MM.1S (cell line): ENCODE measurements around the gene LCP1.

Experiments
- CTCF ChIP-seq: fragments of 300-600 bp; sonication (generic); IDR thresholded peaks from 2 replicates; pipeline ENCODE4 v1.5.1; 2016; ENCODE audit warnings: antibody characterized with exemption, low read length, mixed read lengths
- EZH2 ChIP-seq: fragments of 300-600 bp; sonication (generic); optimal IDR thresholded peaks from 2 replicates; pipeline ENCODE3; 2017; ENCODE audit warnings: low read depth, mild to moderate bottlenecking, antibody characterized with exemption, low read length, mixed read lengths
- EZH2phosphoT487 ChIP-seq: fragments of 300-600 bp; sonication (generic); IDR thresholded peaks from 2 replicates; pipeline ENCODE4 v1.6.1; 2018; ENCODE audit warnings: antibody characterized with exemption, low read length

- TF ChIP-seq CTCF = peak; percentile 66
- no peak for TF ChIP-seq EZH2phosphoT487
- no peak for TF ChIP-seq EZH2
Measured at GRCh38 chr13:46184277-46184699, 2.3 kb upstream of the LCP1 start.
